Measurements from ENCODE around the gene TNFRSF13B. TPM values are rescaled to one million over a fixed set of nuclear protein-coding genes. Genes with fewer than 3 reads are reported as not detected.

TNFRSF13B gene
- total RNA-seq, 1 experiment from 2014 or later: 0.28 TPM

DNA sequence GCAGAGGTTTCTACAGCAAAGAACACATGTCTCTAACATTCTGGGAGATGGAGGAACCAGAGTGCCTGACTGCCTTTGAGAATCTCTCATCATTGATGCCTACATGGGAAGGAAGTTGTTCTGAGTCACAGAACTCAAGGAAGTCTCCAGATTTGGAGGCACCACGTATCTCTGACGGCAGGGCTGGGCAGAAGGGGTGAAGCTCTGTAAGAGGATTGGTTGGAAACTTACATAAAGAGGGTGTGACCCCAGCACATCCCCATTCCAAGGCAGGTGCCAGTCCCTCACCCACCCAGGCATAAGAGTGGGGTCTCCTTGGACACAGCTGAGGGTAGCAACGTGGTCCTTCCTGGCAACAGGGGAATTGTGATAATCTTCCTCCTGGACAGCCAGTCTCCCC, 17.4 kb downstream of the TNFRSF13B start:
- Histone ChIP-seq H3K4me1 (ENCODE audit: insufficient read depth, low read length) (no peaks in the 10 kb centered on the region), H4K20me1 (ENCODE audit: control insufficient read depth, insufficient read depth, insufficient read length) (no peaks in the 10 kb centered on the region), H3K27me3 (ENCODE audit: insufficient read depth, low read length) (no peaks in the 10 kb centered on the region), H3K23ac (ENCODE audit: insufficient read length, low read depth, low read length) (no peak overlapping the region), H4K5ac (ENCODE audit: insufficient read length, low read depth, low read length) (no peak overlapping the region), H2AFZ (ENCODE audit: low read length) (no peak overlapping the region), H2BK5ac (ENCODE audit: insufficient read length, low read length) (no peak overlapping the region), H3K23me2 (ENCODE audit: insufficient read length, low read depth, low read length, poor library complexity, severe bottlenecking) (no peaks in the 10 kb centered on the region), H2BK20ac (ENCODE audit: low read depth, low read length, poor library complexity, severe bottlenecking) (no peak overlapping the region), H3K79me2 (ENCODE audit: insufficient read depth, low read length) (no peaks in the 10 kb centered on the region), H3K18ac (ENCODE audit: insufficient read length, low read depth, low read length) (no peak overlapping the region), H2AK5ac (ENCODE audit: insufficient read length, low read length) (no peak overlapping the region), H2BK15ac (ENCODE audit: low read depth, low read length) (no peak overlapping the region), H4K8ac (replicated peaks; ENCODE audit: insufficient read length, low read depth, low read length) (no peak overlapping the region), H2BK12ac (ENCODE audit: insufficient read length, low read depth, low read length) (no peak overlapping the region), H3K9ac (ENCODE audit: extremely low read depth, insufficient read length, low read length) (no peak overlapping the region), H3K79me1 (ENCODE audit: insufficient read depth, low read depth, low read length, poor library complexity, severe bottlenecking) (no peaks in the 10 kb centered on the region), H3K14ac (ENCODE audit: insufficient read depth, low read length) (no peak overlapping the region), H3K4me2 (ENCODE audit: insufficient read depth, insufficient read length, low read length) (no peak overlapping the region), H3K9me3 (ENCODE audit: control insufficient read depth, low read depth, low read length) (no peaks in the 10 kb centered on the region), H2BK120ac (ENCODE audit: low read depth, low read length, poor library complexity, severe bottlenecking) (no peak overlapping the region), H3K56ac (ENCODE audit: insufficient read length, low read depth, low read length) (no peak overlapping the region), H3T11ph (ENCODE audit: low read length) (no peak overlapping the region), H3K27ac (ENCODE audit: insufficient read length, low read depth, low read length) (no peak overlapping the region), H4K91ac (ENCODE audit: insufficient read length, low read depth, low read length) (no peak overlapping the region), H3K4ac (ENCODE audit: low read depth, low read length) (no peak overlapping the region)
- no CpG with 5 or more reads among the region's 3 CpGs for WGBS (ENCODE audit: extremely low coverage, insufficient read length, low lambda C conversion rate)
- Mint-ChIP-seq H3K36me3 (ENCODE audit: insufficient read depth in 1 of 3, low read depth in 3 of 3) (no peaks in the 10 kb centered on the region; a peak in 1 of 7 replicates), H3K4me1 (peaks cover 3 to 7% of the 10 kb centered on the region in 2 experiments; a peak in 2 of 4 replicates), H3K4me3 (no peak overlapping the region), H3K27ac (no peak overlapping the region), H3K27me3 (ENCODE audit: low read depth) (peaks cover 26% of the 10 kb centered on the region), H3K9me3 (peaks cover 0 to 3% of the 10 kb centered on the region in 2 experiments; a peak in 2 of 5 replicates)
- TF ChIP-seq, protein P1, sequence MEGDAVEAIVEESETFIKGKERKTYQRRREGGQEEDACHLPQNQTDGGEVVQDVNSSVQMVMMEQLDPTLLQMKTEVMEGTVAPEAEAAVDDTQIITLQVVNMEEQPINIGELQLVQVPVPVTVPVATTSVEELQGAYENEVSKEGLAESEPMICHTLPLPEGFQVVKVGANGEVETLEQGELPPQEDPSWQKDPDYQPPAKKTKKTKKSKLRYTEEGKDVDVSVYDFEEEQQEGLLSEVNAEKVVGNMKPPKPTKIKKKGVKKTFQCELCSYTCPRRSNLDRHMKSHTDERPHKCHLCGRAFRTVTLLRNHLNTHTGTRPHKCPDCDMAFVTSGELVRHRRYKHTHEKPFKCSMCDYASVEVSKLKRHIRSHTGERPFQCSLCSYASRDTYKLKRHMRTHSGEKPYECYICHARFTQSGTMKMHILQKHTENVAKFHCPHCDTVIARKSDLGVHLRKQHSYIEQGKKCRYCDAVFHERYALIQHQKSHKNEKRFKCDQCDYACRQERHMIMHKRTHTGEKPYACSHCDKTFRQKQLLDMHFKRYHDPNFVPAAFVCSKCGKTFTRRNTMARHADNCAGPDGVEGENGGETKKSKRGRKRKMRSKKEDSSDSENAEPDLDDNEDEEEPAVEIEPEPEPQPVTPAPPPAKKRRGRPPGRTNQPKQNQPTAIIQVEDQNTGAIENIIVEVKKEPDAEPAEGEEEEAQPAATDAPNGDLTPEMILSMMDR (conservative IDR thresholded peaks at IDR 0.05): no peak
- no peak for DNase-seq

Data from H9 (cell line).